Neural cell (in vitro differentiated cells): ENCODE measurements around the gene SOX12.

Source experiments
- MXI1 ChIP-seq: fragments of 450-650 bp; conservative IDR thresholded peaks from 2 replicates; pipeline ENCODE4 v1.6.1; 2014; ENCODE audit warnings: antibody characterized with exemption, mild to moderate bottlenecking; ENCODE audit not compliant: poor library complexity, severe bottlenecking
- RAD21 ChIP-seq: fragments of 450-650 bp; conservative IDR thresholded peaks from 2 replicates; pipeline ENCODE4 v1.6.1; 2014; ENCODE audit warnings: antibody characterized with exemption, mild to moderate bottlenecking, moderate library complexity
- SMC3 ChIP-seq: fragments of 450-650 bp; conservative IDR thresholded peaks from 2 replicates; pipeline ENCODE4 v1.6.1; 2014; ENCODE audit warnings: antibody characterized with exemption, mild to moderate bottlenecking, moderate library complexity; ENCODE audit not compliant: poor library complexity
- TAF1 ChIP-seq: IDR thresholded peaks from 2 replicates; pipeline ENCODE4 v1.6.1; 2012; ENCODE audit warnings: low read depth
- TF ChIP-seq, protein P1 (sequence below): fragments of 450-650 bp; IDR thresholded peaks from 2 replicates; pipeline ENCODE4 v1.5.1; 2014; ENCODE audit warnings: antibody characterized with exemption, mild to moderate bottlenecking, moderate library complexity; ENCODE audit not compliant: poor library complexity, severe bottlenecking
- TF ChIP-seq, protein P2 (sequence below): IDR thresholded peaks from 2 replicates; pipeline ENCODE4 v1.6.1; 2012; ENCODE audit warnings: borderline replicate concordance

GRCh38 chr20:364905-365794 is 39.8 kb downstream of the SOX12 start:
- TF ChIP-seq, protein P1, sequence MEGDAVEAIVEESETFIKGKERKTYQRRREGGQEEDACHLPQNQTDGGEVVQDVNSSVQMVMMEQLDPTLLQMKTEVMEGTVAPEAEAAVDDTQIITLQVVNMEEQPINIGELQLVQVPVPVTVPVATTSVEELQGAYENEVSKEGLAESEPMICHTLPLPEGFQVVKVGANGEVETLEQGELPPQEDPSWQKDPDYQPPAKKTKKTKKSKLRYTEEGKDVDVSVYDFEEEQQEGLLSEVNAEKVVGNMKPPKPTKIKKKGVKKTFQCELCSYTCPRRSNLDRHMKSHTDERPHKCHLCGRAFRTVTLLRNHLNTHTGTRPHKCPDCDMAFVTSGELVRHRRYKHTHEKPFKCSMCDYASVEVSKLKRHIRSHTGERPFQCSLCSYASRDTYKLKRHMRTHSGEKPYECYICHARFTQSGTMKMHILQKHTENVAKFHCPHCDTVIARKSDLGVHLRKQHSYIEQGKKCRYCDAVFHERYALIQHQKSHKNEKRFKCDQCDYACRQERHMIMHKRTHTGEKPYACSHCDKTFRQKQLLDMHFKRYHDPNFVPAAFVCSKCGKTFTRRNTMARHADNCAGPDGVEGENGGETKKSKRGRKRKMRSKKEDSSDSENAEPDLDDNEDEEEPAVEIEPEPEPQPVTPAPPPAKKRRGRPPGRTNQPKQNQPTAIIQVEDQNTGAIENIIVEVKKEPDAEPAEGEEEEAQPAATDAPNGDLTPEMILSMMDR: no peak
- no peak for TF ChIP-seq RAD21
- TF ChIP-seq, protein P2, sequence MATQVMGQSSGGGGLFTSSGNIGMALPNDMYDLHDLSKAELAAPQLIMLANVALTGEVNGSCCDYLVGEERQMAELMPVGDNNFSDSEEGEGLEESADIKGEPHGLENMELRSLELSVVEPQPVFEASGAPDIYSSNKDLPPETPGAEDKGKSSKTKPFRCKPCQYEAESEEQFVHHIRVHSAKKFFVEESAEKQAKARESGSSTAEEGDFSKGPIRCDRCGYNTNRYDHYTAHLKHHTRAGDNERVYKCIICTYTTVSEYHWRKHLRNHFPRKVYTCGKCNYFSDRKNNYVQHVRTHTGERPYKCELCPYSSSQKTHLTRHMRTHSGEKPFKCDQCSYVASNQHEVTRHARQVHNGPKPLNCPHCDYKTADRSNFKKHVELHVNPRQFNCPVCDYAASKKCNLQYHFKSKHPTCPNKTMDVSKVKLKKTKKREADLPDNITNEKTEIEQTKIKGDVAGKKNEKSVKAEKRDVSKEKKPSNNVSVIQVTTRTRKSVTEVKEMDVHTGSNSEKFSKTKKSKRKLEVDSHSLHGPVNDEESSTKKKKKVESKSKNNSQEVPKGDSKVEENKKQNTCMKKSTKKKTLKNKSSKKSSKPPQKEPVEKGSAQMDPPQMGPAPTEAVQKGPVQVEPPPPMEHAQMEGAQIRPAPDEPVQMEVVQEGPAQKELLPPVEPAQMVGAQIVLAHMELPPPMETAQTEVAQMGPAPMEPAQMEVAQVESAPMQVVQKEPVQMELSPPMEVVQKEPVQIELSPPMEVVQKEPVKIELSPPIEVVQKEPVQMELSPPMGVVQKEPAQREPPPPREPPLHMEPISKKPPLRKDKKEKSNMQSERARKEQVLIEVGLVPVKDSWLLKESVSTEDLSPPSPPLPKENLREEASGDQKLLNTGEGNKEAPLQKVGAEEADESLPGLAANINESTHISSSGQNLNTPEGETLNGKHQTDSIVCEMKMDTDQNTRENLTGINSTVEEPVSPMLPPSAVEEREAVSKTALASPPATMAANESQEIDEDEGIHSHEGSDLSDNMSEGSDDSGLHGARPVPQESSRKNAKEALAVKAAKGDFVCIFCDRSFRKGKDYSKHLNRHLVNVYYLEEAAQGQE: no peak
- TF ChIP-seq TAF1: no peak
- no peak for TF ChIP-seq SMC3
- TF ChIP-seq MXI1: no peak
